ENCODE measurements around the gene PIGO. TPM values are rescaled to one million over a fixed set of nuclear protein-coding genes. Genes with fewer than 3 reads are reported as not detected.

PIGO gene
- polyA plus RNA-seq, 3 donors = 30.2 to 34.3 (median 30.4) TPM

DNA sequence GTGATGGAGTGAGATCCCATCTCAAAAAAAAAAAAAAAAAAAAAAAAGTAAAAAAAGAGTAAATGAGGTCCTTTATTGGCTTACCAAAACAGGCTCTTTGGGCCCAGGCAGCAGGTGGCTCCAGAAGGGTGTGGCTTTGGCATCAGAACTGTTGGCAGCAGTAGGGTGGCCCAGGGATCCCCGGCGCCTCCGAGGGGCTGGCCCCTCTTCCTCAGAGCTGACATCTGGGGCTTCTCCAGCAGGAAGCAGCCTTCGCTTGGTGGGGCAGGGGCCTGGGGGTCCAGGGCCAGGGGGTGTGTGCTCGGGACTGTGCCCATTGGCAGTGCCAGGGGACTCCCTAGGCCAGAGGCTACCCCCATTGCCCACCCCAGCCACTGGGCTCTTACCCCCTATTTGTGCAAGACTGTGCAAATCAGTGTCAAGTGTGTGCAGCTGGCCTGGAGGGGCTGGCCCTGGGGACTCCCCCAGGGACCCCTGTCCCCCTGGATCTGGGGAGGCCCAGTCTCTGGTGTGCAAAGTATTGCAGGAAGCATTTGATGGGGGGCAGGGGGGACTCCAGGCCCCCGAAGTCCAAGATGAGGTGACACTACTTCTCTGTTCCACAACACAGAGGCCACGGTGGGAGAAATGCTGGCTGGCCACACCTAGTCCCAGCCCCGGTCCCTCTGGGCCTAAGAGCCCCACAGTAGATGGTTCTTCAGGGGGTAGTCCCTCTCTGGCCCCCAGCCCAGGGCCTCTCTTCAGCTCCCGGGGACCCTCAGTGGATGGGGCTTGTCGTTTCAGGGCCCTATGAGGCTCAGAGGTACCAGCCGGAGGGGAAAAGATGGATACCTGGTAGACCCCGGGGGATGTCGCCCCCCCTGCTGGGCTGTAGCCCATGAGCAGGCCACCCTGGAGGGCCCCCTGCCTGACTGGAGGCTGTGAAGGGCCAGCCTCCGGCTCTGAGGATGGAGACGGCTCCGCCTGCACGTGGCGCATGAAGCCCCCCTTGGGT, 11.2 kb upstream of the PIGO start:
- no peak for DNase-seq (ENCODE audit: low read depth in 3 of 3, low spot score in 2 of 3)

DNA sequence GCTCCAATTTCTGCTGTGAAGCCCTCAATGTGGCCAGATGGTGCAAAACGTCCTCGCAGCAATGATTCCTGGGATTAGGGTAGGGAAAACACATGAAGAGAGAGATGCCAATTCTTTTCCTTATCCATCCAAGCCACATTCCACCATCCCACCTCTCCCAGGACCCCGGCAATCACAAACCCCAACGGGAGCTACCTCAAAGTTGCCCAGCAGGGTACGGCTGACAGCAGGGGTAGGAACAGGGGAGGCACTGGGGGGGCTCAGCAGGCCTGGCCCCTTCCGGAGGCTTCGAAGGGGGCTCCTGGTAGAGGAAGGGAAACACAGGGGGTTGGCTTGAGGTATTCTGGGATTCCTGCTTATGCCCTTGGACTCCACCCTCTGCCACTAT, 9.9 kb upstream of the PIGO start:
- DNase-seq (ENCODE audit: low read depth in 3 of 3, low spot score in 2 of 3) = no peak

DNA sequence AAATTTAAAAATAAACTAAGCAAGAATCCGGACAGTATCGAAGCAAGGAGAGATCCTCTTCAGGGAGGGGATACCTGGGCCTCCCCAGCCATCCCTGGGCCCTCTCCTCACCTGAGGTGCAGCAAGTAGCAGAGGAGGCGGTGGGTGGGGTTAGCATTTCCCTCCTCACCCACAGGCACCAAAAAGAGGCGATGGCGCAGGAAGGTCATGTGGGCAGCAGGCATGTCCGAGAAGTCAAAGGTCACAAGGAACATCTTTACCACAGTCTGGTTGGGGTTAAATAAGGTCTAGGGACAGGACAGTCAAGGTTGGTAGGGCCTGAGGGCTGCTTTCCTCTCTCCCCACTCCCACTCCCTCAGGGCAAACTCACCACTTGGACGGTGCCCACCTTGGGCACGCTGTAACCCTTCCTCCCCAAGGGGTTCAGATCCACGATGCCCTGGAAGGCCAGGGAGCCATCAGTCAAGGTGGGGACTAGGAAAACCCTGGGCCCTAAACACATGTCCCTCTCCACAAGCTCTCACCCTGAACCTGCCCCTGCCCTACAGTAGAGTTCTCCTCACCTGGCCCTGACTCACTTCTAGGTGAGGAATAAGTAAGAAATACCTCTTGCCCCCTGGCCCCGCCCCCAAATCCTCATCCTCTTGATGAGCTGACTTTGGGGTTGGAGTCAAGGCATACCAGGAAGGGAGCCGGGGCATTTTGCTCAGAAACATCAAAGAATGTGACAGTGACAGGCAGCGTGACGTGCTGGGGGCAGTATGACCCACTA, 9.4 kb upstream of the PIGO start:
- no peak for DNase-seq (ENCODE audit: low read depth in 3 of 3, low spot score in 2 of 3)

DNA sequence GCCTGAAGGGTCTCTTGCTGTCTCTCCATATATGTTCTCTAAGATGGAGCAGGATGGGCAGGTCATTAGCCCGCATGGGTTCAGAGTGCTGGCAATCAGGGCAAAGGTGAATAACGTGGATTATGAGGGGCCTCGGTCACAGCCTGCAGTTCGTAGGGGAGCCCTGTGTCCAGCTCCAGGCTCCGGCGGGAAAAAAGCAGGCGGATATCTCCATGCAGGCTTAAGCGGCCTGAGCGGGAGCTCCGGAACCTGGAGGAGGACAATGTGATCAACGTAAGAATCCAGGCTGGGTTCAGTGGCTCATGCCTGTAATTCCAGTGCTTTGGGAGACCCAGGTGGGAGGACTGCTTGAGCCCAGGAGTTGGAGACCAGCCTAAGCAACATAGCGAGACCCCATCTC, 8.7 kb upstream of the PIGO start:
- DNase-seq (ENCODE audit: low read depth in 3 of 3, low spot score in 2 of 3) = no peak

DNA sequence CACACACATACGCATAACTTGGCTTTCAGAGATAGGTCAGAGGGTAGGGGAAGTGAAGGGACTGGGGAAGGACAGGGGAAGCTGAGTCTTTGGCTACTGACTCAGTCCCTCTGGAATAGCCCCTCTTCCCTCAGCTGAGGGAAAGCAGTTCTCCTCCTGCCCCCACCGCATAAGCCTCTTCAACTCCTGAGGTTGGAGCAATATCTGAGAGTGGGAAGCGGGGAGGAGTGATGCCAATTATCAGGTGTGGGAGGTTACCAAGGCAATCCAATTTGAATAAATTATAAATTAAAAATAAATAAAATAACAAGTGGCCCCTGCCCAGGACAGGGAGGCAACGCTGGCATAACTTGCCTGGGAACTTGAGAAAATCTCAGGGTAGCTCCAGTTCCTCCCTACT, 8.2 kb upstream of the PIGO start:
- no peak for DNase-seq (ENCODE audit: low read depth in 3 of 3, low spot score in 2 of 3)

DNA sequence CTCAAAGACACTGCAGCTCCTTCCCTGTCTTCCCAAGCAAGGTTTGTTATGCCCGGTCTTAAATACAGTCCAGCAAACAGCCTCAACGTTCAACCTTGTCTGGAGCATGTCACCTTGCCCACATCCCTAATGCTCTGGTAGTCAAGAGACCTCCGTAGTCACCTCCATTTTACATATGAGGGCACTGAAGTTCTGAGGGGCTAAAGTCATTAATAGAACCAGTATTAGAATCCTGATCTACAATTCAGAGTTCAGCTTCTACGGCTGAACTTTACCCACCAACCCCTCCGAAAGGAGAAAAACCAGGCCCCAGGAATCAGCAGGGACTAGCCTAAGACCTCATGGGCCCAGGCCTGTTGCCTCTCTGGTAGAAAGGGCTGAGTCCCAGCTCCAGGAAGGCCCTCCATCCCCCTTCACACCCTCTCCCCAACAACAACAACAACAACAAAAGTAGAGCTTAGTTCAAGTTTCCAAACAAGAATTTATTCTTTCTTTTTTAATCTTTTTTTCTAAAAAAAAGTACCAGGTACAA, 7.3 kb upstream of the PIGO start:
- DNase-seq (ENCODE audit: low read depth in 3 of 3, low spot score in 2 of 3) = no peak

DNA sequence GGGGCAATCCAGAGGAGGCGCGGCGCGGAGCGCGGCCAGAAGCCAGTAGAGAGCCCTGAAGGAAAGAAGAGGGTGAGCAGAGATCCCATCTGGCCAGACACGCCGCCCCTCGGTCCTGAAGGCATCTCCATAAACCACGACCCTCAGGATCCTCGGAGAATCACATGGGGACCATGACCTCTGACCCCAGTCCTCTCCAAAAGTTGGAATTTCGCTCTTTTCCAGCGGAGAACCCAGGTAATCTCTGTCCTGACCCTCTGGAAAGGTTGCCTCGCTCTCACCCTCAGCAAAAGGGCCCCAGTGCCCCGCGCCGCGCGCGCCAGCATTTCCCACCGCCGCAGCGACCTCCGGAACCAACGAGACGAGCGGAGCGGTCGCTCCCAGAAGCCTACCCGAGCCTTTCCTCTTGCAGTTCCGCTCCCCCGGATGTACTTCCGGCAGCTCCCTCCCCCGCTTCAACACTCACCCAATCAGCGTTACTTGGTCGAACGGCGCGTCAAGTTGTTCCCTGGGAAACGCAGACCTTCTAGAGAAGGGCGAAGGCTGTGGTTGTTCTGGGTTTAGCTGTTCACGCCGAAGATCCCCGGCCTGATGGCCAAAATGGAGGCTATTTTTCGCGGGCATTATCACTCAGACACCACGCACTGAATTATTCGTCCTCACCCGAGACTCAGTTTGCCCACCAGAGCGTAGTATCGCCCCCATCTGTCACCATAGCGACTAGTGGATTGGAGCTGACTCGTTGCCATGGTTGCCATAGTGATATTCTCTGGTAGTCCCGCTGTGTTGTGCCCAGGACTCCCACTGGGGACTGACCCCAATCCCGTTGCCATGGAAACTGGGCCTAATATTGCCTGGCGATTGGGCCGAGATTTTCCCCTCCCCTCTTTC, 6.6 kb upstream of the PIGO start, which contains the start of gene STOML2:
STOML2 (minus strand) TSS at position 363 of the 891 bp plus-strand sequence; CDS start at position 326, 37 bp downstream.
- DNase-seq (ENCODE audit: low read depth in 3 of 3, low spot score in 2 of 3) = peak; percentile 86 to 95 (median 88)

DNA sequence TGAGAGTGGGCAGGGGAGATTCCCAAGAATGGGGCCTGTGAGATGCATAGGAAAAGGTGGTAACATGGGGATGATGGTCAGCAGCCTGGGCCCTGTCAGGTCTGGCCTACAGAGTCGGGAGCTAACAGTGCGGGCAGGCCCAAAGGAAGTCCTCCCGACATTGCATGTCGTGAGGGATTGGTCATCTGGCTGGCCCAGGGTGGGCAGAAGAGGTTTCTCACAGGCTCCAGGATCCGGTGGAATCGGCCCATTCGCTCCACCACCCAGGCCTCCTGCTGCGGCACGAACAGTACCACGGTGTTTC, 6.0 kb upstream of the PIGO start:
- DNase-seq (ENCODE audit: low read depth in 3 of 3, low spot score in 2 of 3) = no peak

DNA sequence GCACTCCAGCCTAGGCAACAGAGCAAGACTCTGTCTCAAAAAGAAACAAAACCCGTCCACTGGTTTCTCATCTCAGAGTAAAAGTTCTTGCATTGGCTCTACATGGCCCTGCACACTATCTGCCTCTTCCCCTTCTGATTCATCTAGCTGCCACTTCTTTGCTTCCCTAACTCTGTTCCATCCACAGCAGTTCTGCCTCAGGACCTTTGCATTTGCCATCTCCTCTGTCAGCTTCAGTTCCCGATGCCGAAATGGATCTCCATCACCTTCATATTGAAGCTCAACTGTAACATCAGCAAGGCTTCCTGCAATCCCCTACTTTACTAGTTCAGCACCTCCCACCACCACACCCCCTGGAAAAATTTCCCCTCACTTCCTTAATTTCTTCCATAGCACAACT, 1.2 kb upstream of the PIGO start:
- no peak for DNase-seq (ENCODE audit: low read depth in 3 of 3, low spot score in 2 of 3)

DNA sequence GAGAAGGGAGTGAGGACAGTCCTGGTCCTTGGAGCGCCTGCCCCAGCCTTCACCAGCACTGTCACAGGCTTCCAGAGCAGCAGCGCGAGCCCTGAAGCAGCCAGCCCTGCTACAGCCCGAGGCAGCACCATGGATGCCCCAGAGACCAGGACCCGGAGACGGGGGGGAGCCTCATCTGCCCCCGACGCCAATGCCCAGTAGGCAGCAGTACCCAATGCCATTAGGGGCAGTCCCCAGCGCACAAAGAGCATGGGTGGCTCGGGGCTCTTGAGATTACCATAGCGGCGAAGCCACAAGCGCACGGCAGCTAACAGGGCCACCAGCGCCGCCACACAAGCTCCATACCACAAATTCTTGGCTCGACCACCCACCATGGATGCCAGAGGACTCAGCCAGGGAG, 4.9 kb downstream of the PIGO start:
- DNase-seq (ENCODE audit: low read depth in 3 of 3, low spot score in 2 of 3) = no peak

DNA sequence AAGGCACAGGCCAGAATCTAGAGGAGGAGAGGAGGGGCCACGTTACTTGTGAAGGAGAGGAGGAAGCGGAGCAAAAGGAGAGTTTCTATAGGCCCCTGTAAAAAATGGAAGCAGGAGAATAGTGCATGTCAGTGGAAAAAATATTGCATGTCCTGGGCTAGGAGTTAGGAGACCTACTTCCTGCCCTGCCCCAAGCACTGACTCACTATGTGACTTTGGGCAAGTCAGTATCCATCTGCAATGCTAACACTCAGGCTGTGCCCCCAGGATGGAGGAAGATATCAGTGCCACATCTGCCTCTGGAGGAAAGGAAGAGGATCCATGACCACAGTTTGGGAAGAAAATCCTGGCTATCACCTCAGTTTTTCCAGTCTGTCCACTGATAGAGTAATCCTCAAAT, 7.0 kb downstream of the PIGO start:
- DNase-seq (ENCODE audit: low read depth in 3 of 3, low spot score in 2 of 3) = no peak

DNA sequence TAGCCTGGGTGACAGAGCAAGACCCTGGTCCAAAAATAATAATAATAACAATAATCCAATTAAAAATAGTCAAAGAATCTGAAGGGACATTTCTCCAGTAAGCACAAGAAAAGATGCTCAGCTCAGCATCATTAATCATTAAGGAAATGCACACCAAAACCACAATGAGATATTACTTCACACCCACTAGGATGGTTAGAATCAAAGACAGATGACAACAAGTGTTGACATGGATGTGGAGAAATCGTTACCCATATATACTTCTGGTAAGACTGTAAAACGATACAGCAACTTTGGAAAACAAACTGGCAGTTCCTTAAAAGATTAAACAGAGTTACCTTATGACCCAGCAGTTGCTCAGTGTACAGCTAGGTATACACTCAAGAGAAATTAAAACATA, 11.3 kb downstream of the PIGO start:
- no peak for DNase-seq (ENCODE audit: low read depth in 3 of 3, low spot score in 2 of 3)

DNA sequence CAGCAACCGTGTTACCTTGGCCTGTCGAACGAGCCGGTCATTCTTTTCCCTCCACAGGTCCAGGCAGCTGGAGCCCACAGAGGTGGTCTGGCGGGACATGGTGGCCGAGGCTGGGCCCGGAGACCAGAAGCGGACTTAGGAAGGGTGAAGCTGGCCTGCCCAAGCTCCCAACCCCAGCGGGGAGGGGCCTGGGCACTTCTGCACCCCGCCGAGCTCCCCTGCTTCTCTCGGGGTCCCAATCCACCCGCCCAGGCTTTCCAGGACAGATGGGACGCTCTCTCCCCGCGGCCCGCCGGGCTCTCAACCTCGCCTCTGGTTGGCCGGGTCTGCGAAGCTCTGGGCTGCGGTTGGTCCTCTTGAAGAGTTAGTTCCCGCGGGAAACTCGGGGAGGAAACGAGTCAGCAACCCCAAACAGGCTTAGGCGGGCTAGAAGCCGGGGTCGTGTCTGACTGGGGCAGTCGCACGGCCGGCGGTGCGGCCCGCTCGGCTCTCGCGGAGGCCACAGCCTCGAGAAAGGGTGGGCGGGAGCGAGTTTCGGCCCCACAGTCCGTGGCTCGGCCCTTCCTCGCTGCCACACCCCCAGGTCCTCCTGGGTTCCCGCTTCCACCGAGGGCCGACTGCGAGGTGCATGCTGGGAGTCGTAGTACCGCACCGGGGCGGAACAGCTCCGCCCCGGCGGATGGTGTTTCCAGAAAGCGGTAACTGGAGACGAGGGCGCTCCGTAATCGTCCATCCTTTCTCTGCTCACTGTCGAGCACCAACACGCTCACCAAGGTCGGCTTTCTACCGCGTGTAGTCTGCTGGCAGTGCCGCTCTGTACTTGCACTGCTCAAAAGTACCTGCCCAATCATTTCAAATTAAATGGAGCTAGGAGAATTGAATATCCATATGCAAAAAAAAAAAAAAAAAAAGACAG, 16.7 kb downstream of the PIGO start, which contains the start of gene FANCG:
FANCG (minus strand) TSS at position 517 of the 916 bp plus-strand sequence; CDS start at position 99, 418 bp downstream.
- peak; percentile 77 to 88 (median 84) for DNase-seq (ENCODE audit: low read depth in 3 of 3, low spot score in 2 of 3)

DNA sequence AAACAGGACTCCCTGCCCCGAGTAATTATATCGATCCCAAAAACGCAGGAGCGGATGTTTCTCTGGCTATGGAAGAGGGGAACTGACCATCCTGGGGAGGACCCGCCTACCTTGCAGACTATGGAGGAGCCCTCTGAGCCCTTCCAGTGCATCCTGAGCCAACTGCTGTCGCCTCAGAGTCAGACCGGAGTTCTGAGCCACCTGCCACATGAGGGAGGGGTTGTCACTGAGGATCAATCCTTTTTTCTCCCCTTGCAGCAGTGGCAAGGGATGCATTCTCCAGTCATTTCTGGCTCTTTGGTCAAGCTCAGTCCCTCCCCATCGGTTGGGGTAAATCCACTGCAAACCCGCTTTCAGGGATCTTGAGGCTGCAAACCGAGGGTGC, 17.4 kb downstream of the PIGO start:
- DNase-seq (ENCODE audit: low read depth in 3 of 3, low spot score in 2 of 3) = no peak

DNA sequence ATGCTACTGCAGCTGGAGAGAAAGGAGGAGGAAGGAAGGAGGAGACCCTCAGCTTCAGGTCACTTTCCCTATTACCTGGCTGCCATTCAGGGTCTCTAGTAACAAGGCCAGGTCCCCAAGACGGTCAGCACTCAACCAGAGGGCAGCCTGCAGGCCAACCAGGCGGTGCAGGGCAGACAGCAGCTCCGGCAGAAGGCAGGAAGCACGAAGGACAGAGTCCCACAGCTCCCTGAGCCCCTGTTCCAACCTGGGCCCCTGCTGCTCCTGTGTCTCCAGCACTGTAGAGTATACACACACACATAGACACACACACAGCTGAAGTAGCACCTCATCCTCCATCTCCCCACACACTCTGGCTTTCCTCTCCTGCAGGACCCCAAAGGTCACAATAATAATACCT, 18.3 kb downstream of the PIGO start:
- no peak for DNase-seq (ENCODE audit: low read depth in 3 of 3, low spot score in 2 of 3)

DNA sequence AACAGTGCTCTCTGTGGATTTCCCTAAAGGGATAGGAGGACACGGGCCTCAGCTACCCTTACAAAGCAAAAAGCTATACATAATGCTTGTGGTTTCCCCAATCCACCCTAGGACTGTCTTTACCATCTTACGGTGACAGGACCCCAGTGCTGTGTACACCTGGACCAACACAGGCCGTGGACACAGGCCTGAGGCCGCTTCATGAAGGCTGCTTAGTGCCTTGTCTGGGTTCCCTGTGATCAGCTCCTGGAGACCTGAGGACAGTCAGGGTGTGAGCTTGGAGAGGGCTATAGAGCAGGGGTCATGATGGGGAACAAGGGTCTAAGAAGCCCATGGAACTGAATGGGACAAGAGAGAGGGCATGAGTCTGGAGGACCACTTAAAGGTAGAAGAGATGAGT, 19.5 kb downstream of the PIGO start:
- no peak for DNase-seq (ENCODE audit: low read depth in 3 of 3, low spot score in 2 of 3)

DNA sequence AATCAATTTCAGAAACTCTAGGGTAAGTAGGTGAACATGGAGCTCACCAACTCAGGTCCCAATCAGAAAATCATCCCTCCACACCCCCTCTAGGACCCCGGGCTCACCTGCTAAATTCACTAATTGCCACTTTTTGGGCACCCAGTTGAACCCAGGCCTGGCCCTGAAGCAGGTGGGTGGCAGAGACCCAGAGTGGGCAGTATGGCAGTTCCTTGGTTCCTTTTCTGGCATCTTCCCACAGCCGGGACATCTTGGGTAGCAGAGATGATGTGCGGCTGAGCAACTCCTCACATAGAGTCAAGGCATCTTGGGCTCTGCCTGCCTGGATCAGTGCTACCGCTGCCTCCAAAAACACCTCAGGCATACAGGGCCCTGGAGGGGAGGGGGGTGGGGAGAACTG, 21.0 kb downstream of the PIGO start:
- no peak for DNase-seq (ENCODE audit: low read depth in 3 of 3, low spot score in 2 of 3)

DNA sequence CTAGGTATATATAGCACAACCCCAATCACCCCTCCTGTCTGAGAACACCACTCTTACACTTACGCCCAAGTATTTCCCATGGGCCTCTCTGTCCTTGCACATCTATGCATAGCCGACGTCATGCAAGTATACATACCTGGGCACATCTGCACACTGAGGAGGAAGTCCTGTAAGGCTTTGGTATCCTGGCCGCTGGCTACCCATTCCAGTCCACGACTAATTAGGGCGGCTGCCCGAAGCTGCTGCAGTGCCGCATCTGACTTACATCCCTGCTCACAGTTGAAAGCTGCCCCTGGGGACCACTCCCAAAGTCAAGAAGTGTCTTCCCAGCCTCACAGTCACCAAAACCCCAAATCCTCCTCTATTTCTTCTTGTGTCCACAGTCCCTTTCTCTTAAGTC, 21.6 kb downstream of the PIGO start:
- no peak for DNase-seq (ENCODE audit: low read depth in 3 of 3, low spot score in 2 of 3)

DNA sequence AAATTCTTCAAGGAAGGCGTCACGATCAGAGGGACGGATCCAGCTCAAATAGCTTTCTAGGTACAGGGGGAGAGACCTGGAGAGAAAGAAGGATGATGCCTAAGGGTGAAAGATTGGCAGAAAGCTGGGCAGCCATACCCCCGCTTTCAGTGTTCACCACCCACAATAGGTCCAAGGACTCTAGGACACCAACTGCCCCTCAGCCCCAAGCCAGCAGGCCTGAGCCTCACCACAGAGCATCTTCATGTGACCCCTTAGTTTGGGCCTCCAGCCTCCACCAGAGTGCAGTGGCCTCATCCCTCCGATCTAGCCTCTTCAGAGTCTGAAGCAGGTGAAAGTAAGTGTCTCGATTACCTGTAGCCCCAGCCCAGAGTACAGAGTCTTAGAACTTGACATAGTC, 22.2 kb downstream of the PIGO start:
- no peak for DNase-seq (ENCODE audit: low read depth in 3 of 3, low spot score in 2 of 3)

DNA sequence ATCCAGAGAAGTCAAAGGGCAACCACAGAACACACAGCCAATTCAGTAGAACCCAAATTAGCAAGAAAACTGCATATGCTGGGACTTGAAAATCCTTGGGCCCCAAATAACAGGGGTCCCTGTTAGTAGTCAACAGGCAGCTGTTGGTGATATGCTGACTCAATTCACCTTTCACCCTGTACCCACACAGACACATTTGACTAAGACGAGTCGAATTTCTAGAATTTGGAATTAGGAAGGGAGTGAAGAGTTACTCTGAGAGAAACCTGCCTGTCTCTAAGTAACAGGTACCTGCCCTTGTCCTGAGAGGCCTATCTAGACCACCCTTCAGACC, 23.1 kb downstream of the PIGO start:
- no peak for DNase-seq (ENCODE audit: low read depth in 3 of 3, low spot score in 2 of 3)

Measured in right renal cortex interstitium (tissue), 3 donors.